Spleen (tissue), 7 donors: Measurements from ENCODE around the gene RIOK1.

Source experiments
- CTCF ChIP-seq, 11 experiments: fragments of 200-600 bp in 7 of 11; fragments of 450-650 bp in 4 of 11; sonication (generic) in 4 of 11; IDR thresholded peaks in 8 of 11; conservative IDR thresholded peaks in 3 of 11; 1 replicate in 7 of 11; 2 replicates in 4 of 11; pipeline versions ENCODE4 v1.4.0 to v1.8.0; 2016 to 2021; ENCODE audit warnings: antibody characterized with exemption in 11 of 11, inconsistent platforms in 4 of 11, mild to moderate bottlenecking in 1 of 11
- POLR2A ChIP-seq, 3 donors: fragments of 450-650 bp; IDR thresholded peaks; one replicate each; pipeline ENCODE4 v1.5.1; 2017; ENCODE audit warnings: antibody characterized with exemption in 3 of 3, mild to moderate bottlenecking in 1 of 3
- donor health status: DM: no; HTN: no; CAD: no; lungs with moderate emphysema.
- donor health status: DM: no; HTN: no; CAD: no.
- donor health status: DM: no; HTN: no; CAD: no.

- TF ChIP-seq POLR2A (IDR thresholded peaks at IDR 0.05) (no peak), CTCF (IDR thresholded peaks at IDR 0.05 in 8 of 11, conservative IDR thresholded peaks at IDR 0.05 in 3 of 11) (no peak)
These were observed 57.2 kb downstream of the RIOK1 start for GRCh38 chr6:7446619-7447325.
